DND-41 (cell line): ENCODE results near the gene DCAF10.
"Not testable (repeated sequence)": the region's sequence is repeated elsewhere in the genome, so short reads cannot be mapped to it uniquely, and the experiment has no call there.

ENCODE experiments used
- ATAC-seq: fragments of 200-7000 bp; cut with Tn5 transposase; 3 replicates; pipeline ENCODE4 v1.9.1; 2021; ENCODE audit warnings: low read depth; ENCODE audit not compliant: insufficient read depth
- DNase-seq: peaks from one replicate; pipeline ENCODE4 v3.0.0-alpha.2; 2020
- H2AFZ ChIP-seq: 2 replicates; pipeline ENCODE4 v1.6.0; 2012; ENCODE audit warnings: low read depth, low read length
- H3K27ac ChIP-seq: 2 replicates; pipeline ENCODE4 v1.5.1; 2012; ENCODE audit warnings: low read length, inconsistent platforms
- H3K27me3 ChIP-seq: fragments of 200-600 bp; sonication (generic); 2 replicates; pipeline ENCODE4 v1.6.0; 2012; ENCODE audit warnings: low read length, mild to moderate bottlenecking, inconsistent platforms; ENCODE audit not compliant: insufficient read depth, poor library complexity
- H3K36me3 ChIP-seq: 2 replicates; pipeline ENCODE4 v1.5.1; 2012; ENCODE audit warnings: low read length, inconsistent platforms; ENCODE audit not compliant: insufficient read depth
- H3K4me1 ChIP-seq: 2 replicates; pipeline ENCODE4 v1.5.1; 2012; ENCODE audit warnings: mild to moderate bottlenecking, low read length; ENCODE audit not compliant: insufficient read depth
- H3K4me2 ChIP-seq: 2 replicates; pipeline ENCODE4 v1.6.0; 2012; ENCODE audit warnings: mild to moderate bottlenecking, moderate library complexity, low read length, inconsistent platforms; ENCODE audit not compliant: insufficient read depth
- H3K4me3 ChIP-seq, 2 experiments: fragments of 200-600 bp in 1 of 2; shearing (Covaris generic) in 1 of 2; 2 replicates each; pipeline ENCODE4 v1.5.1; 2012 to 2016; ENCODE audit warnings: inconsistent platforms in 2 of 2, low read length in 2 of 2, mild to moderate bottlenecking in 2 of 2, low read depth in 1 of 2, moderate library complexity in 1 of 2
- H3K79me2 ChIP-seq: 2 replicates; pipeline ENCODE4 v1.6.0; 2012; ENCODE audit warnings: low read length, inconsistent platforms; ENCODE audit not compliant: insufficient read depth
- H3K9ac ChIP-seq: 2 replicates; pipeline ENCODE4 v1.6.0; 2012; ENCODE audit warnings: low read depth, mild to moderate bottlenecking, inconsistent platforms, low read length, moderate library complexity
- H3K9me3 ChIP-seq: 2 replicates; pipeline ENCODE4 v1.5.1; 2012; ENCODE audit warnings: low read length, moderate library complexity, mild to moderate bottlenecking, inconsistent platforms; ENCODE audit not compliant: insufficient read depth, severe bottlenecking
- H4K20me1 ChIP-seq: 2 replicates; pipeline ENCODE4 v1.6.0; 2012; ENCODE audit warnings: low read length; ENCODE audit not compliant: insufficient read depth
- EZH2 ChIP-seq: IDR thresholded peaks from 3 replicates; pipeline ENCODE4 v1.6.1; 2012; ENCODE audit warnings: borderline replicate concordance, low read depth, mild to moderate bottlenecking, moderate library complexity, low read length, inconsistent platforms; ENCODE audit not compliant: severe bottlenecking
- TF ChIP-seq, protein P1 (sequence below): IDR thresholded peaks from 2 replicates; pipeline ENCODE4 v1.5.1; 2012; ENCODE audit warnings: borderline replicate concordance, low read length, moderate library complexity, mild to moderate bottlenecking; ENCODE audit not compliant: poor library complexity, severe bottlenecking; ENCODE audit errors: extremely low read depth

The DCAF10 gene

GRCh38 chr9:37908283-37908682, 107.7 kb downstream of the DCAF10 start:
- Histone ChIP-seq H3K36me3 (no peaks in the 10 kb centered on the region), H3K4me1 (peaks cover 13% of the 10 kb centered on the region), H3K27ac (no peak overlapping the region), H3K4me2 (no peak overlapping the region), H4K20me1 (no peaks in the 10 kb centered on the region), H3K79me2 (peaks cover 16% of the 10 kb centered on the region), H3K4me3 (no peak overlapping the region), H3K9ac (no peak overlapping the region), H3K9me3 (no peaks in the 10 kb centered on the region), H3K27me3 (no peaks in the 10 kb centered on the region), H2AFZ (no peak overlapping the region)
- TF ChIP-seq, protein P1, sequence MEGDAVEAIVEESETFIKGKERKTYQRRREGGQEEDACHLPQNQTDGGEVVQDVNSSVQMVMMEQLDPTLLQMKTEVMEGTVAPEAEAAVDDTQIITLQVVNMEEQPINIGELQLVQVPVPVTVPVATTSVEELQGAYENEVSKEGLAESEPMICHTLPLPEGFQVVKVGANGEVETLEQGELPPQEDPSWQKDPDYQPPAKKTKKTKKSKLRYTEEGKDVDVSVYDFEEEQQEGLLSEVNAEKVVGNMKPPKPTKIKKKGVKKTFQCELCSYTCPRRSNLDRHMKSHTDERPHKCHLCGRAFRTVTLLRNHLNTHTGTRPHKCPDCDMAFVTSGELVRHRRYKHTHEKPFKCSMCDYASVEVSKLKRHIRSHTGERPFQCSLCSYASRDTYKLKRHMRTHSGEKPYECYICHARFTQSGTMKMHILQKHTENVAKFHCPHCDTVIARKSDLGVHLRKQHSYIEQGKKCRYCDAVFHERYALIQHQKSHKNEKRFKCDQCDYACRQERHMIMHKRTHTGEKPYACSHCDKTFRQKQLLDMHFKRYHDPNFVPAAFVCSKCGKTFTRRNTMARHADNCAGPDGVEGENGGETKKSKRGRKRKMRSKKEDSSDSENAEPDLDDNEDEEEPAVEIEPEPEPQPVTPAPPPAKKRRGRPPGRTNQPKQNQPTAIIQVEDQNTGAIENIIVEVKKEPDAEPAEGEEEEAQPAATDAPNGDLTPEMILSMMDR, result no peak
- no peak for TF ChIP-seq EZH2
- no peak for ATAC-seq
- DNase-seq, result no peak

DNA sequence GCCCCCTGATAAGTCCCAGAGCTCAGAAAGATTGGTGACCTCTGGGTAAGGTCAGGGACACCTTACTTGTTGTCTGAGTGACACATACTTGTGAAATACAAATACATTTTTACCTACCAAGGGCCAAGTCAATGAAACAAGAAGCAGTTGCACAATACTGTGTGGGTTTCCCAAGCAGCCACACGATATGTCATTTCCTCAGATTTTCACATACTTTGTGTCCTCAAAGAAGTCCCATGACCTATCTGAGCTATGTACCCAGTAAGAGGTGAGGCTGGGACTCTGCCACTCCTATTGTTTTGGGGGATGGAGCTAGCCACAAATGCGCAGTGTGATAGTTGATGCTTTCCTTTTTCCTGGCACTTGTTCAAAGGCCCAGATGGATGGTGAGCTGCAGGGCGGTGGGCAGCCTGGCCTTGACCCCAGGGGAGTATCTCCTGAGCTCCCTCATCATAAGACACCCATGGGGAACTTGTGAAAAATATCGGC, 108.1 kb downstream of the DCAF10 start:
- ATAC-seq (no peak), DNase-seq (no peak)
- H3K4me2 ChIP-seq, result no peak overlapping the region
- no peaks in the 10 kb centered on the region for H3K9me3 ChIP-seq
- no peak overlapping the region for H3K4me3 ChIP-seq
- no peaks in the 10 kb centered on the region for H3K36me3 ChIP-seq
- H3K27me3 ChIP-seq, result no peaks in the 10 kb centered on the region
- H2AFZ ChIP-seq, result no peak overlapping the region
- no peak overlapping the region for H3K9ac ChIP-seq
- H3K4me1 ChIP-seq, result peaks cover 12% of the 10 kb centered on the region
- no peak overlapping the region for H3K27ac ChIP-seq
- H4K20me1 ChIP-seq, result no peaks in the 10 kb centered on the region
- TF ChIP-seq EZH2, result no peak
- TF ChIP-seq, protein P1, result no peak
- peaks cover 12% of the 10 kb centered on the region for H3K79me2 ChIP-seq

GRCh38 chr9:37909326-37909725, 108.7 kb downstream of the DCAF10 start:
- no peak for TF ChIP-seq EZH2
- TF ChIP-seq, protein P1, result no peak
- Histone ChIP-seq H3K4me1 (peaks cover 11% of the 10 kb centered on the region), H3K79me2 (peaks cover 10% of the 10 kb centered on the region), H3K4me2 (no peak overlapping the region), H3K4me3 (no peak overlapping the region), H3K9me3 (no peaks in the 10 kb centered on the region), H4K20me1 (no peaks in the 10 kb centered on the region), H2AFZ (no peak overlapping the region), H3K27me3 (no peaks in the 10 kb centered on the region), H3K36me3 (no peaks in the 10 kb centered on the region), H3K27ac (no peak overlapping the region), H3K9ac (no peak overlapping the region)
- ATAC-seq, result no peak
- DNase-seq, result no peak

DNA sequence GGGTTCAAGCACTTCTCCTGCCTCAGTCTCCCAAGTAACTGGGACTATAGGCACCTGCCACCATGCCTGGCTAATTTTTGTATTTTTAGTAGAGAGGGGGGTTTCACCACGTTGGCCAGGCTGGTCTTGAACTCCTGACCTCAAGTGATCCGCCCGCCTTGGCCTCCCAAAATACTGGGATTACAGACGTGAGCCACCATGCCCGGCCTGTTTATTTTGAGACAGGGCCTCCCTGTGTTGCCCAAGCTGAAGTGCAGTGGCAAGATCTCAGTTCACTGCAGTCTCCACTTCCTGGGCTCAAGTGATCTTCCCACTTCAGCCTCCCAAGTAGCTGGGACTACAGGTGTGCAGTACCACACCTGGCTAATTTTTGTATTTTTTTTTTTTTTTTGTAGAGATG, 109.2 kb downstream of the DCAF10 start:
- H3K27ac ChIP-seq, H4K20me1 ChIP-seq, H3K9me3 ChIP-seq, ATAC-seq, H3K4me1 ChIP-seq, DNase-seq, H3K4me2 ChIP-seq, H3K27me3 ChIP-seq, H3K79me2 ChIP-seq, H3K4me3 ChIP-seq, H2AFZ ChIP-seq, H3K36me3 ChIP-seq, H3K9ac ChIP-seq: not testable (repeated sequence)
